GM19455 (cell line): ENCODE results near the gene CARNS1.
"Not testable (repeated sequence)": the region's sequence is repeated elsewhere in the genome, so short reads cannot be mapped to it uniquely, and the experiment has no call there.

Experiments used
- ATAC-seq: cut with Tn5 transposase; IDR thresholded peaks from one replicate; pipeline ENCODE4 v1.9.1; 2021; ENCODE audit not compliant: unreplicated experiment

CARNS1 gene

GRCh38 chr11:67396587-67397389 is 18.7 kb upstream of the CARNS1 start:
- no peak for ATAC-seq

- ATAC-seq, result no peak
Measured at GRCh38 chr11:67397536-67397935, 17.9 kb upstream of the CARNS1 start.

GRCh38 chr11:67397986-67398660 is 17.4 kb upstream of the CARNS1 start:
- ATAC-seq, result no peak

- ATAC-seq, result no peak
Measured at GRCh38 chr11:67398661-67399563, 16.6 kb upstream of the CARNS1 start.

GRCh38 chr11:67400251-67400941 is 15.1 kb upstream of the CARNS1 start:
- no peak for ATAC-seq

GRCh38 chr11:67400942-67401494 is 14.5 kb upstream of the CARNS1 start:
- ATAC-seq, result peak; percentile 22

- peak; percentile 53 for ATAC-seq
Measured at GRCh38 chr11:67401495-67402191, 13.8 kb upstream of the CARNS1 start, which contains the start of gene PPP1CA. Gene PPP1CA (minus strand): TSS chr11:67401858. CDS start chr11:67401782, 76 bp downstream.

GRCh38 chr11:67402192-67402839 is 13.2 kb upstream of the CARNS1 start:
- peak; percentile 1 for ATAC-seq

- not testable (repeated sequence) for ATAC-seq
Measured at GRCh38 chr11:67403085-67403484, 12.4 kb upstream of the CARNS1 start.

GRCh38 chr11:67404515-67405195 is 10.8 kb upstream of the CARNS1 start:
- ATAC-seq, result no peak

- no peak for ATAC-seq
Measured at GRCh38 chr11:67405196-67405567, 10.3 kb upstream of the CARNS1 start.

- ATAC-seq, result no peak
Measured at GRCh38 chr11:67405688-67406339, 9.7 kb upstream of the CARNS1 start.

- no peak for ATAC-seq
Measured at GRCh38 chr11:67406420-67406968, 9.0 kb upstream of the CARNS1 start.

GRCh38 chr11:67406969-67407687 is 8.3 kb upstream of the CARNS1 start:
- no peak for ATAC-seq

- ATAC-seq, result no peak
Measured at GRCh38 chr11:67407688-67408163, 7.8 kb upstream of the CARNS1 start.

- peak; percentile 8 for ATAC-seq
Measured at GRCh38 chr11:67408437-67409200, 6.9 kb upstream of the CARNS1 start.
